ENCODE data around the gene LMX1B.

LMX1B gene

GRCh38 chr9:126672634-126673284, 59.0 kb downstream of the LMX1B start:
- Histone ChIP-seq H3K4me1 (ENCODE audit: control insufficient read depth in 1 of 2, insufficient read depth in 1 of 2, low read depth in 1 of 2, low read length in 1 of 2) (no peaks in the 10 kb centered on the region), H3K27me3 (peaks cover 99% of the 10 kb centered on the region), H3K9me3 (no peaks in the 10 kb centered on the region), H3K4me3 (ENCODE audit: low read depth in 1 of 2, low read length in 1 of 2) (no peak overlapping the region), H3K36me3 (no peaks in the 10 kb centered on the region), H3K27ac (no peak overlapping the region)
- no peak for TF ChIP-seq CTCF (IDR thresholded peaks at IDR 0.05)

DNA sequence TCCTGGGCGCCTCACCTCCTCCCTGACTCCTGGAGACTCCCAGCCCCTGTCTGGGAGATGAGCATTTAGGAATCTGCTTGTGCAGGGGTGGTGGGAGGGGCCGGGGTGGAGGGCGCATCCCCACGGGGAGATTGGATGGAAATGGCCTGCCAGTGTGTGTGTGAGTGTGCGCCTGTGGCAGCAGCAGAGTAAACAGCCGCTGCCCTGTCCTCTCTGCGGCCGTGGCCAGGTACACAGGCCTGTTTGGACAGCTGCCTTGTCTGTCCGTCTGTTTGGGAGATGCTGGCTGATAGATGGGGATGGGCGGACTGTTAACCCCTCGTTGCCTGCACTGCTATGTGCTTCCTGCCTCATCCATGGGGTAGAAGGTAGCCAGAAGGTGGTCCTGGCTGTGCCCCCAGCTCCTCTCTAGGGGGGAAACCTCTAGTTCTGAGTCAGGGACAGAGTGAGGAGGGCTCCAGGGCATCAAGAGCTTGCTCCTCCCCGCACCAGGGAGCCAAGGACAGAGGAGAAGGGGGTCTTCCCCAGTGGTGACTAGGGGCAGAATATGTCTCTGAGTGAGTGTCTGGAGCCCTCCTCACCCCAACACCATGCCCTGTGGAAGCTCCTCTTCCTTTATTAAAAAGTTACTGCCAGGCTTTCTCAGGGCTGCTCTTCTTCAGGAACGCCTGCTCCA, 60.1 kb downstream of the LMX1B start:
- no peak overlapping the region for H3K27ac ChIP-seq
- no peak overlapping the region for H3K4me3 ChIP-seq (ENCODE audit: low read depth in 1 of 2, low read length in 1 of 2)
- H3K27me3 ChIP-seq: peaks cover 100% of the 10 kb centered on the region
- H3K36me3 ChIP-seq: no peaks in the 10 kb centered on the region
- H3K9me3 ChIP-seq: no peaks in the 10 kb centered on the region
- TF ChIP-seq CTCF (IDR thresholded peaks at IDR 0.05): no peak
- H3K4me1 ChIP-seq (ENCODE audit: control insufficient read depth in 1 of 2, insufficient read depth in 1 of 2, low read depth in 1 of 2, low read length in 1 of 2): no peaks in the 10 kb centered on the region

- no peak overlapping the region for H3K27ac ChIP-seq
- no peak for TF ChIP-seq CTCF (IDR thresholded peaks at IDR 0.05)
- no peaks in the 10 kb centered on the region for H3K36me3 ChIP-seq
- H3K27me3 ChIP-seq: peaks cover 100% of the 10 kb centered on the region
- no peaks in the 10 kb centered on the region for H3K4me1 ChIP-seq (ENCODE audit: control insufficient read depth in 1 of 2, insufficient read depth in 1 of 2, low read depth in 1 of 2, low read length in 1 of 2)
- H3K9me3 ChIP-seq: no peaks in the 10 kb centered on the region
- H3K4me3 ChIP-seq (ENCODE audit: low read depth in 1 of 2, low read length in 1 of 2): no peak overlapping the region
These were observed 60.8 kb downstream of the LMX1B start for GRCh38 chr9:126674365-126675146.

GRCh38 chr9:126675147-126675467, 61.4 kb downstream of the LMX1B start:
- no peaks in the 10 kb centered on the region for H3K4me1 ChIP-seq (ENCODE audit: control insufficient read depth in 1 of 2, insufficient read depth in 1 of 2, low read depth in 1 of 2, low read length in 1 of 2)
- H3K27me3 ChIP-seq: peaks cover 100% of the 10 kb centered on the region
- no peaks in the 10 kb centered on the region for H3K9me3 ChIP-seq
- no peaks in the 10 kb centered on the region for H3K36me3 ChIP-seq
- H3K27ac ChIP-seq: no peak overlapping the region
- no peak for TF ChIP-seq CTCF (IDR thresholded peaks at IDR 0.05)
- H3K4me3 ChIP-seq (ENCODE audit: low read depth in 1 of 2, low read length in 1 of 2): no peak overlapping the region

- H3K9me3 ChIP-seq: no peaks in the 10 kb centered on the region
- no peak overlapping the region for H3K4me3 ChIP-seq (ENCODE audit: low read depth in 1 of 2, low read length in 1 of 2)
- no peak overlapping the region for H3K27ac ChIP-seq
- peaks cover 100% of the 10 kb centered on the region for H3K27me3 ChIP-seq
- no peak for TF ChIP-seq CTCF (IDR thresholded peaks at IDR 0.05)
- H3K36me3 ChIP-seq: no peaks in the 10 kb centered on the region
- H3K4me1 ChIP-seq (ENCODE audit: control insufficient read depth in 1 of 2, insufficient read depth in 1 of 2, low read depth in 1 of 2, low read length in 1 of 2): no peaks in the 10 kb centered on the region
These were observed 62.5 kb downstream of the LMX1B start for GRCh38 chr9:126676102-126676684.
